Measurements from ENCODE around the gene KREMEN2.
"Not testable (repeated sequence)": the region's sequence is repeated elsewhere in the genome, so short reads cannot be mapped to it uniquely, and the experiment has no call there.

The KREMEN2 gene

GRCh38 chr16:2963723-2964474 is at the start of gene KREMEN2:
Gene KREMEN2, plus strand, starts transcription at chr16:2964275. Its CDS starts 246 bp downstream, at chr16:2964521.
- no peak for DNase-seq

- no peak for DNase-seq
Observed at GRCh38 chr16:2915196-2915929, 48.7 kb upstream of the KREMEN2 start.

- DNase-seq, result peak; percentile 1
Observed at GRCh38 chr16:2919511-2920255, 44.4 kb upstream of the KREMEN2 start.

- no peak for DNase-seq
Observed at GRCh38 chr16:2923481-2923880, 40.6 kb upstream of the KREMEN2 start.

- DNase-seq, result no peak
Observed at GRCh38 chr16:2924901-2925755, 38.9 kb upstream of the KREMEN2 start.

- DNase-seq, result no peak
Observed at GRCh38 chr16:2925951-2926649, 38.0 kb upstream of the KREMEN2 start.

GRCh38 chr16:2926650-2926999 is 37.5 kb upstream of the KREMEN2 start:
- DNase-seq, result no peak

GRCh38 chr16:2927010-2927646 is 36.9 kb upstream of the KREMEN2 start:
- peak; percentile 88 for DNase-seq

- DNase-seq, result not testable (repeated sequence)
Observed at GRCh38 chr16:2928151-2928550, 35.9 kb upstream of the KREMEN2 start.

GRCh38 chr16:2928796-2929195 is 35.3 kb upstream of the KREMEN2 start:
- DNase-seq, result no peak

- no peak for DNase-seq
Observed at GRCh38 chr16:2929693-2930092, 34.4 kb upstream of the KREMEN2 start.

GRCh38 chr16:2930236-2930635 is 33.8 kb upstream of the KREMEN2 start:
- DNase-seq, result no peak

- not testable (repeated sequence) for DNase-seq
Observed at GRCh38 chr16:2931231-2931914, 32.7 kb upstream of the KREMEN2 start.

- DNase-seq, result no peak
Observed at GRCh38 chr16:2933136-2933535, 30.9 kb upstream of the KREMEN2 start.

GRCh38 chr16:2933701-2934100 is 30.4 kb upstream of the KREMEN2 start:
- DNase-seq, result no peak

- DNase-seq, result no peak
Observed at GRCh38 chr16:2934450-2934849, 29.6 kb upstream of the KREMEN2 start.

GRCh38 chr16:2936436-2937011 is 27.6 kb upstream of the KREMEN2 start:
- DNase-seq, result no peak

- no peak for DNase-seq
Observed at GRCh38 chr16:2937170-2937569, 26.9 kb upstream of the KREMEN2 start.

GRCh38 chr16:2938206-2938605 is 25.9 kb upstream of the KREMEN2 start:
- DNase-seq, result no peak

GRCh38 chr16:2939968-2940367 is 24.1 kb upstream of the KREMEN2 start:
- DNase-seq, result no peak

- DNase-seq, result no peak
Observed at GRCh38 chr16:2942045-2942444, 22.0 kb upstream of the KREMEN2 start.
